ENCODE data around the gene KDM3A.

Gene KDM3A

DNA sequence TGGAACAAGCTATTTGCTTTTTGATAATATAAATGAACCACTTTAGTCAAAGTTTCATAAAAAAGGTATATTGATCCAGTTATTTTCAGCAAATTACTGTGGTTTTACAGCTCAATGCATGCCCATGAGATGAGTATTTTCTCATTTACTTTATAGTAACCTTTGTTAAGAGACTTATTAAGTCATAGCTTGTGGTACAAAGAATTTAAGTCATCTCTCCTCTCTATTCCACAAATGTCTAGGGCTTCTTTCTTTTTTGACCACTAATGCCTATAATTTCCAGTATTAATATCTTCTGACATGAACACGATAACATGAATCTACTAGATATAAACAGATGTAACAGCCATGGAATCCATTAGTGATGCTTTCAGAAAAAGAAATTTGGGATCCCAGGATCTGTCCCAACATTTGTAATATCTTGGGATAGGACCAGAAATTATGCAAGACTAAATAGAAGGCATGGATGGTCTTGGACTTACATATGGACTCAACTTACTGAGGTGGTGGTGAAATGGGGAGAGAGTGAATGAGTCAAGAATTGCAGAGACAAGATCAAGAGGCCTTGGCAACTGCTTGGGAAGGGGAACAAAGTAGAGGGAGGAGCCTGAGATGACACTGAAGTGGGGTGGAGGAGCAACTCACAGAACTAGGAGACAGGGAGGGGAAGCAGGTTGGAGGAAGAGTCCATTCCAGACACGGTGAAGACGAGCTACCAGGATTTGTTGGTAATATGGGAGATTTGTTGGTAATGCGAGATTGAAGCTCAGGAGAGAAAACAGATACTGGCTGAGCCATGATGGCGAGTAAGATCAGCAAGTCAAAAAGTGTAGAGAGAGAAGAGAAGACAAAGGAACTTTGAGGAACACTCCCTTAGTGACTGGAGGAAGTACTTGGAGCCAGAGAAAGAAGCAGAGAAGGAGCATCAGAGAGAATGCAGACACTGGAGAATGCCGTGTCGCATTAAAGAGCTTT is 42.4 kb upstream of the KDM3A start:
- TF ChIP-seq, protein P1, sequence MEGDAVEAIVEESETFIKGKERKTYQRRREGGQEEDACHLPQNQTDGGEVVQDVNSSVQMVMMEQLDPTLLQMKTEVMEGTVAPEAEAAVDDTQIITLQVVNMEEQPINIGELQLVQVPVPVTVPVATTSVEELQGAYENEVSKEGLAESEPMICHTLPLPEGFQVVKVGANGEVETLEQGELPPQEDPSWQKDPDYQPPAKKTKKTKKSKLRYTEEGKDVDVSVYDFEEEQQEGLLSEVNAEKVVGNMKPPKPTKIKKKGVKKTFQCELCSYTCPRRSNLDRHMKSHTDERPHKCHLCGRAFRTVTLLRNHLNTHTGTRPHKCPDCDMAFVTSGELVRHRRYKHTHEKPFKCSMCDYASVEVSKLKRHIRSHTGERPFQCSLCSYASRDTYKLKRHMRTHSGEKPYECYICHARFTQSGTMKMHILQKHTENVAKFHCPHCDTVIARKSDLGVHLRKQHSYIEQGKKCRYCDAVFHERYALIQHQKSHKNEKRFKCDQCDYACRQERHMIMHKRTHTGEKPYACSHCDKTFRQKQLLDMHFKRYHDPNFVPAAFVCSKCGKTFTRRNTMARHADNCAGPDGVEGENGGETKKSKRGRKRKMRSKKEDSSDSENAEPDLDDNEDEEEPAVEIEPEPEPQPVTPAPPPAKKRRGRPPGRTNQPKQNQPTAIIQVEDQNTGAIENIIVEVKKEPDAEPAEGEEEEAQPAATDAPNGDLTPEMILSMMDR (IDR thresholded peaks at IDR 0.05; ENCODE audit: insufficient read depth, low read depth, low read length, missing control alignments) = no peak
- H3K4me3 ChIP-seq (ENCODE audit: low read depth, low read length) = no peak overlapping the region
- no peak for DNase-seq (ENCODE audit: low read depth)

DNA sequence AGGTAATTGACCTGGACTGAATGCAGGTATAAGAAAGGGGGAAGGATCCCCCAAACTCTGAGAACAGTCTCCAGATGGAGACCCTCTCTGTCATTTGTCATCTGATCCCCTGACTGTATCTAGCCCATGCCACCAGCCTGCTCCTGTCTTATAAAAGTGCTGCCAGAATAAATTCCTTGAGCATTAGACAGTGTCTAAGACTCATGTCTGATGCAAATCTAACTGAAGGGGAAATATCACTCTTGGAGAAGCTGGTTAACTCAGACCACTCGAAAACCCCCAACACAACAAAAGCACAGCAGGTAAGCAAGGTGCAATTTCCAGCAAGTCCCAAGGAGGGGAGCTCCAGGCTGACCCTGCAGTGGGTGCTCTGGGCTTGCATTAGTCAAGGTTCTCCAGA is 40.9 kb upstream of the KDM3A start:
- TF ChIP-seq, protein P1 (IDR thresholded peaks at IDR 0.05; ENCODE audit: insufficient read depth, low read depth, low read length, missing control alignments) = no peak

DNA sequence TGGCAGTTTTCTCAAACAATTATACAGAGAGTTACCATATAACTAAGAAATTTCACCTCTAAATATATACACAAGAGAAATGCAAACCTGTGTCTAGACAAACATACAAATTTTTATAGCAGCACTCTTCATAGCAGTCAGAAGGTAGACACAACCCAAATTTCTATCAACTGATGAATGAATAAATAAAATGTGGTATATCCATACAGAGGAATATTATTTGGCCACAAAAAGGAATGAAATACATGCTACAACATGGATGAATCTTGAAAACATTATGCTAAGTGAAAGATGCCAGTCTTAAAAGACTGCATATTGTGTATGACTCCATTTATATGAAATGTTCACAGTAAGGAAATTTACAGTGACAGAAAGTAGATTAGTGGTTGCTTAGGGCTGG is 30.6 kb upstream of the KDM3A start:
- DNase-seq (ENCODE audit: low read depth) = no peak
- TF ChIP-seq, protein P1 (IDR thresholded peaks at IDR 0.05; ENCODE audit: insufficient read depth, low read depth, low read length, missing control alignments) = no peak
- H3K4me3 ChIP-seq (ENCODE audit: low read depth, low read length) = no peak overlapping the region

More for the DNA sequence above, 40.9 kb upstream of the KDM3A start:
- no peak overlapping the region for H3K4me3 ChIP-seq (ENCODE audit: low read depth, low read length)
- DNase-seq (ENCODE audit: low read depth) = no peak

DNA sequence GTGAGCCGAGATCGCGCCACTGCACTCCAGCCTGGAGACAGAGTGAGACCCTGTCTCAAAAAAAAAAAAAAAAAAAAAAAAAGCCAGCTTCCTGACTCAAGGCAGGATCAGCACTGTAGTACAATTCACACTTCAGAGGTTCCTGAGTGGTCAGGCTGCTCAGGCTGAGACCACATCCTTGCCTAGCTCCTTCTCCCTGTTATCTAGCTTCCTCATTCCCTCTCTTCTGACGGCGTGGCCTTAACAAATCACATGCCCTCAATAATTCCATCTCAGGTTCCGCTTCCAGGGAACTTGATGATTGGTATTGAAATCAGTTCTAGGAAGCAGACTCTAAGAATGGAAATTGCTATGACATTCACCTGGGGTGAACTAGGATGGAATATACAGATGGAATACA is 29.8 kb upstream of the KDM3A start:
- DNase-seq (ENCODE audit: low read depth) = no peak
- TF ChIP-seq, protein P1 (IDR thresholded peaks at IDR 0.05; ENCODE audit: insufficient read depth, low read depth, low read length, missing control alignments) = no peak
- no peak overlapping the region for H3K4me3 ChIP-seq (ENCODE audit: low read depth, low read length)

DNA sequence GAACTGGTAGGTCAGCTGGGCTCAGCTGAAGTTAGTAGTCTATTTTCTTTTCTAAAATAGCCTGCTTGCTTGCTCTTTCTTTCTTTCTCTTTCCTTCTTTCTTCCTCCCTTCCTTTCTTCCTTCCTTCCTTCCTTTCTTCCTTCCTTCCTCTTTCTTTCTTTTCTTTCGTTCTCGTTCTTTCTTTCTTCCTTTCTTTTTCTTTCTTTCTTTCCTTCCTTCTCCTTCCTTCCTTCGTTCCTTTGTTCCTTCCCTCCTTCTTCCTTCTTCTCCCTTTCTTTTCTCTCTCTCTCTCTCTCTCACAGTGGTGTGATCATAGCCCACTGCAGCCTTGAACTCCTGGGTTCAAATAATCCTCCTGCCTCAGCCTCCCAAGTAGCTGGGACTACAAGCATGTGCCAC is 29.2 kb upstream of the KDM3A start:
- DNase-seq (ENCODE audit: low read depth) = no peak
- TF ChIP-seq, protein P1 (IDR thresholded peaks at IDR 0.05; ENCODE audit: insufficient read depth, low read depth, low read length, missing control alignments) = no peak
- H3K4me3 ChIP-seq (ENCODE audit: low read depth, low read length) = no peak overlapping the region

DNA sequence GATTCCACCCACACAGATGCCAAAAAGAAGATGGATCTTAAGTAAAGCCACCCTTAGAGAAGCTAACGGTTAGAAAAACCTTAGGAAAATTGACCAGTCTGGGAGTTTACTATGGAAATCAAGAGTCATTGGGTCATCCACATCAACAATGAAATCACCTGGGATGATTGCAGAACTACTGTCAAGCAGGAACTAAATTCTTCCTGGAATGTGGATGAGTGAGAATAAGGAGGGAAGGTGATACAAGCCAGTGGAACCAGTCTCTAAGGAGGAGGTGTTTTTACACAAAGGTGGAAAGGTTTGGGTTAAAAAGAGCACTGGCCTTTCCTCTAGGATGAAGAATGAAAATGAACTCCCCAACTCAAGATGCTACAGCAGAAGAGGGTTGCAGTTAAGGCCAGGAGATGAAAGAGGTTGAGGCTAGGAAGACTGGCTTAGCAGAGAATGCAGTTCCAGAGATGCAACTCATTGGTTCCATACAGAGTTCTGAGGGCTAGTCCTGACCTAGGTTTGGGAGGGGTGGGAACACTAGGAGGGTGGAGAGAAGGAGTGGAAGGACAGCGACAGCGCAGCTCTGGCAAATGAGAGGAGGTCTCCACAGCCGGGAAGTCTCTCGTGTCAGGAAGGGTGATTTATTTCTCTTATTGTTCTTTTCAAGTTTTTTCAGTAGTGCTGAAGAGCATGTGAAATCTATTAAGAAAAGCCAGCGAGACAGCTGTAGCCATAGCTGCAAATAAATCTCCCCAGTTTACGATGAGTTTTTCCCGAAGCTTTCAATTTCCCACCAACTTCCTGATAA is 27.7 kb upstream of the KDM3A start:
- no peak for DNase-seq (ENCODE audit: low read depth)
- TF ChIP-seq, protein P1 (IDR thresholded peaks at IDR 0.05; ENCODE audit: insufficient read depth, low read depth, low read length, missing control alignments) = no peak
- no peak overlapping the region for H3K4me3 ChIP-seq (ENCODE audit: low read depth, low read length)

Data from GM12865 (cell line).